Caco-2 (cell line): ENCODE data around the gene PPIE. TPM values are rescaled to one million over a fixed set of nuclear protein-coding genes. Genes with fewer than 3 reads are reported as not detected.

Source experiments
- BruUV-seq: library from RNA; stranded (reverse); fragments of 400-500 nt; replicated peaks from 2 replicates; lab custom pipeline; 2021; lab: Mats Ljungman, UMichigan
- CTCF ChIA-PET: fragments of 300-600 bp; sonication (Branson Sonifier 250); formaldehyde crosslinking; loops from one replicate; lab custom pipeline; 2022; ENCODE audit warnings: antibody characterized with exemption; lab: Charles Lee
- POLR2A ChIA-PET: fragments of 300-600 bp; sonication (Branson Sonifier 250); formaldehyde crosslinking; loops from one replicate; lab custom pipeline; 2022; ENCODE audit warnings: antibody characterized with exemption; lab: Charles Lee
- DNase-seq, 2 experiments: peaks; one replicate each; pipeline versions ENCODE4 v3.0.0 to v3.0.0-alpha.2; 2020 to 2022
- H3K27me3 ChIP-seq: replicated peaks from 2 replicates; pipeline ENCODE4 v1.6.0; 2011; ENCODE audit warnings: low read length; ENCODE audit not compliant: control insufficient read depth, insufficient read depth
- H3K36me3 ChIP-seq: 2 replicates; pipeline ENCODE4 v1.5.1; 2011; ENCODE audit warnings: low read length; ENCODE audit not compliant: control insufficient read depth, insufficient read depth
- H3K4me1 ChIP-seq: fragments of 250-450 bp; sonication (Bioruptor Pico); 2 replicates; pipeline ENCODE4 v1.5.1; 2020; ENCODE audit warnings: mild to moderate bottlenecking
- H3K4me3 ChIP-seq: 2 replicates; pipeline ENCODE4 v1.5.1; 2011; ENCODE audit warnings: low read depth, mild to moderate bottlenecking, control low read depth, low read length
- H3K9me3 ChIP-seq: fragments of 250-450 bp; sonication (Bioruptor Pico); 2 replicates; pipeline ENCODE4 v1.5.1; 2020; ENCODE audit warnings: mild to moderate bottlenecking, moderate library complexity
- H3K27ac Mint-ChIP-seq: one replicate; pipeline ENCODE4 v1.8.0; 2022; ENCODE audit warnings: mixed read lengths; ENCODE audit not compliant: unreplicated experiment
- H3K27me3 Mint-ChIP-seq: one replicate; pipeline ENCODE4 v1.8.0; 2022; ENCODE audit warnings: mixed read lengths; ENCODE audit not compliant: insufficient read depth, unreplicated experiment
- H3K36me3 Mint-ChIP-seq: one replicate; pipeline ENCODE4 v1.8.0; 2022; ENCODE audit warnings: mild to moderate bottlenecking, mixed read lengths; ENCODE audit not compliant: insufficient read depth, unreplicated experiment
- H3K4me1 Mint-ChIP-seq: one replicate; pipeline ENCODE4 v1.8.0; 2022; ENCODE audit warnings: low read depth, mixed read lengths; ENCODE audit not compliant: unreplicated experiment
- H3K4me3 Mint-ChIP-seq: one replicate; pipeline ENCODE4 v1.8.0; 2022; ENCODE audit warnings: mild to moderate bottlenecking, moderate library complexity, mixed read lengths; ENCODE audit not compliant: unreplicated experiment
- H3K9me3 Mint-ChIP-seq: one replicate; pipeline ENCODE4 v1.8.0; 2022; ENCODE audit warnings: mixed read lengths; ENCODE audit not compliant: unreplicated experiment
- intact Hi-C: fragments of 100-400 bp; cut with micrococcal nuclease; formaldehyde crosslinking; loops from one replicate; pipeline ENCODE4 v1.10.0; 2022; ENCODE audit not compliant: unreplicated experiment
- total RNA-seq: library from RNA; stranded (reverse); gene quantifications from 2 replicates; pipeline ENCODE4 v1.2.3, GENCODE V29; 2022
- TF ChIP-seq, protein P1 (sequence below), 2 experiments: fragments of 200-600 bp in 1 of 2; IDR thresholded peaks; 1 replicate in 1 of 2; 2 replicates in 1 of 2; pipeline versions ENCODE4 v1.5.1 to v1.8.0; 2011 to 2022; ENCODE audit warnings: antibody characterized with exemption in 1 of 2, control low read depth in 1 of 2, inconsistent platforms in 1 of 2, low read depth in 1 of 2, low read length in 1 of 2, mild to moderate bottlenecking in 1 of 2, moderate library complexity in 1 of 2; ENCODE audit not compliant: insufficient read depth in 1 of 2, severe bottlenecking in 1 of 2, unreplicated experiment in 1 of 2

PPIE gene
- total RNA-seq, 1 experiment from 2014 or later = 39.2 TPM

GRCh38 chr1:39735731-39736130 is 3.0 kb upstream of the PPIE start:
- no TSS peak for BruUV-seq
- Mint-ChIP-seq H3K9me3 (no peaks in the 10 kb centered on the region), H3K27me3 (peaks cover 4% of the 10 kb centered on the region), H3K36me3 (peaks cover 6% of the 10 kb centered on the region), H3K4me3 (no peak overlapping the region), H3K27ac (no peak overlapping the region), H3K4me1 (peaks cover 10% of the 10 kb centered on the region)
- Histone ChIP-seq H3K4me3 (no peak overlapping the region), H3K9me3 (no peaks in the 10 kb centered on the region), H3K27me3 (no peaks in the 10 kb centered on the region), H3K36me3 (no peaks in the 10 kb centered on the region), H3K4me1 (peaks cover 11% of the 10 kb centered on the region; the same call in 1 of the 2 replicates)
- CTCF ChIA-PET = no interaction called here
- POLR2A ChIA-PET = no interaction called here
- DNase-seq = no peak
- TF ChIP-seq, protein P1, sequence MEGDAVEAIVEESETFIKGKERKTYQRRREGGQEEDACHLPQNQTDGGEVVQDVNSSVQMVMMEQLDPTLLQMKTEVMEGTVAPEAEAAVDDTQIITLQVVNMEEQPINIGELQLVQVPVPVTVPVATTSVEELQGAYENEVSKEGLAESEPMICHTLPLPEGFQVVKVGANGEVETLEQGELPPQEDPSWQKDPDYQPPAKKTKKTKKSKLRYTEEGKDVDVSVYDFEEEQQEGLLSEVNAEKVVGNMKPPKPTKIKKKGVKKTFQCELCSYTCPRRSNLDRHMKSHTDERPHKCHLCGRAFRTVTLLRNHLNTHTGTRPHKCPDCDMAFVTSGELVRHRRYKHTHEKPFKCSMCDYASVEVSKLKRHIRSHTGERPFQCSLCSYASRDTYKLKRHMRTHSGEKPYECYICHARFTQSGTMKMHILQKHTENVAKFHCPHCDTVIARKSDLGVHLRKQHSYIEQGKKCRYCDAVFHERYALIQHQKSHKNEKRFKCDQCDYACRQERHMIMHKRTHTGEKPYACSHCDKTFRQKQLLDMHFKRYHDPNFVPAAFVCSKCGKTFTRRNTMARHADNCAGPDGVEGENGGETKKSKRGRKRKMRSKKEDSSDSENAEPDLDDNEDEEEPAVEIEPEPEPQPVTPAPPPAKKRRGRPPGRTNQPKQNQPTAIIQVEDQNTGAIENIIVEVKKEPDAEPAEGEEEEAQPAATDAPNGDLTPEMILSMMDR (IDR thresholded peaks at IDR 0.05; ENCODE audit: insufficient read depth in 1 of 2, low read depth in 1 of 2, low read length in 1 of 2, severe bottlenecking in 1 of 2, unreplicated experiment in 1 of 2) = no peak
- intact Hi-C loops = no loop called here

DNA sequence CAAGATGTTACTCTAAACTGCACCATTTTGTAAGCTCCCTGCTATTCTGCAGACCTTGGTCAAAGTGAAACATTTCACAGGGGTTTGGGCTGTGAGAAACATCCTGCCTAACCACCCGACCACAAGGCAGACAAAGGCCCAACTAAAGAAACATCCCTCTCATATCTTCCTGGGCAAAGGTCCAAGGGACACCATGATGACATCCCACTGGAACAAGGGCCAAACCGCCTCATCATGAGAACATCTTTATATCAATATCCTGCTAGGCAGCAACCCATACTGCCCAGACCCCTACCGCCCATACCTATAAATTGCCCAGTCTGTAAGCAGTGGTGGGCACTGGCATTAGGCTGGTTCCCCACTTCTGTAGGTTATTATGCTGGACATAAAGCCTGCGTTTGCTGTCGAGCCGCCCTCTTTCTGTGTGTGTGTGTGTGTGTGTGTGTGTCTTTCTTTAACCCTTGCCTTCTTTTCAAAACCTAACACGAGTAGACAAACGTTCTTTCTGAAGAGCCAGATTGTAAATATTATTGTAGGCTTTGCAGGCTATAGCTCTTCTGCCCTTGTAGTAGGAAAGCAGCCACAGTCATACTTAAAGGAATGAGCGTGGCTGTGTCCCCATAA is 1.0 kb upstream of the PPIE start:
- Histone ChIP-seq H3K4me1 (peaks cover 11% of the 10 kb centered on the region; the same call in 1 of the 2 replicates), H3K36me3 (no peaks in the 10 kb centered on the region; the same call in none of the 2 replicates), H3K9me3 (no peaks in the 10 kb centered on the region), H3K4me3 (no peak overlapping the region), H3K27me3 (no peaks in the 10 kb centered on the region)
- ChIA-PET CTCF (interaction anchor here (1.2 kb wide), 1 partner anchor 18 kb away, joined by 7 read pairs; no protein-coding TSS in a partner anchor), POLR2A (no interaction called here)
- H3K36me3 Mint-ChIP-seq = peaks cover 22% of the 10 kb centered on the region
- no peak overlapping the region for H3K27ac Mint-ChIP-seq
- peaks cover 10% of the 10 kb centered on the region for H3K4me1 Mint-ChIP-seq
- intact Hi-C loops = no loop called here
- no TSS peak for BruUV-seq
- H3K27me3 Mint-ChIP-seq = peaks cover 4% of the 10 kb centered on the region
- no peak for DNase-seq
- TF ChIP-seq, protein P1 (IDR thresholded peaks at IDR 0.05; ENCODE audit: insufficient read depth in 1 of 2, low read depth in 1 of 2, low read length in 1 of 2, severe bottlenecking in 1 of 2, unreplicated experiment in 1 of 2) = no peak
- H3K9me3 Mint-ChIP-seq = no peaks in the 10 kb centered on the region
- no peak overlapping the region for H3K4me3 Mint-ChIP-seq

- no TSS peak for BruUV-seq
- Mint-ChIP-seq H3K4me1 (peaks cover 1% of the 10 kb centered on the region), H3K27ac (no peak overlapping the region), H3K27me3 (no peaks in the 10 kb centered on the region), H3K9me3 (no peaks in the 10 kb centered on the region), H3K4me3 (no peak overlapping the region), H3K36me3 (peaks cover 61% of the 10 kb centered on the region)
- ChIA-PET CTCF (no interaction called here), POLR2A (no interaction called here)
- Histone ChIP-seq H3K36me3 (no peaks in the 10 kb centered on the region; the same call in none of the 2 replicates), H3K9me3 (no peaks in the 10 kb centered on the region), H3K4me3 (no peak overlapping the region), H3K4me1 (peaks cover 2% of the 10 kb centered on the region; the same call in 1 of the 2 replicates), H3K27me3 (no peaks in the 10 kb centered on the region)
- TF ChIP-seq, protein P1 (IDR thresholded peaks at IDR 0.05; ENCODE audit: insufficient read depth in 1 of 2, low read depth in 1 of 2, low read length in 1 of 2, severe bottlenecking in 1 of 2, unreplicated experiment in 1 of 2) = no peak
- DNase-seq = no peak
- intact Hi-C loops = no loop called here
Measured at GRCh38 chr1:39745016-39745670, 6.5 kb downstream of the PPIE start.
